ENCODE data around the gene CDHR5.

CDHR5 gene

DNA sequence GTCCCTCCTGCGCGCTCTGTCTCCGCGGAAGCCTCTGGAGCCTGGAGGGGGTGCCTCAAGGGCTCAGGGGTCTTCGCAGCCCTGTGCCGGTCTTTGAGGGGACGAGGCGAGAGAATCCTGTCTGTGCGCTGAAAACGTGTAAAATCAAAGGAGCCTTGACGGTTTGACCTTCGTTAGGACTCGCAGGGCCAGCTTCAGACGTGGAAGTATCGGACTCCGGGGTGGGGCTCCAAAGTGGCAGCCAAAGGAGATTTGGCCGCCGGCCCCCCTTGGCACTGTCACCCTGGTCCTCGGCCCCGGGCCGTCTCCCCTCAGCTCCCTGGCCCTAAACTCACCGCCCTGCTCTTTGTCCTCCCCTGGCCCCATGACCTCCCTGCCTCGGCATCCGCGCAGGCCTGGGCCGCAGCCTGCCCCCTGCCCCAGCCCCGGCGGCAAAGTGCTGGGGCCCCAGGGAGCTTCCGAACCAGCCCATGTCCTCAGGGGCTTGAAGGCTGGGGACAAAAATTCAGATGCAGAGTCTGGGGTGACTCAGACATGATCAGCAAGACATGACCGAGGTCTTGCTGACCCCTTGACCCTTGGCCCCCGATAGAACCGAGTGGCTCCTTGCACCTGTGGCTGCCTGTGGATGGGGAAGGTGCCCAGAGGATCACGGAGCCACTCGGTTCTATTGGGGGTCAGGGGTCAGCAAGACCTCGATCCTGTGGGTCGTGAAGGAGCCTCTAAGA lies 55.4 kb downstream of the CDHR5 start:
- Histone ChIP-seq H3K4me1 (ENCODE audit: control insufficient read depth, insufficient read depth, low read length) (peaks cover 2% of the 10 kb centered on the region), H3K4me3 (ENCODE audit: low read length) (peak overlapping the region; percentile 70), H3K36me3 (ENCODE audit: control insufficient read depth, insufficient read depth, low read length) (no peaks in the 10 kb centered on the region), H3K27me3 (ENCODE audit: control insufficient read depth, insufficient read depth, low read length) (peaks cover 2% of the 10 kb centered on the region), H3K27ac (ENCODE audit: low read depth, low read length) (no peak overlapping the region), H3K9ac (ENCODE audit: low read length) (peak overlapping the region; percentile 90)

DNA sequence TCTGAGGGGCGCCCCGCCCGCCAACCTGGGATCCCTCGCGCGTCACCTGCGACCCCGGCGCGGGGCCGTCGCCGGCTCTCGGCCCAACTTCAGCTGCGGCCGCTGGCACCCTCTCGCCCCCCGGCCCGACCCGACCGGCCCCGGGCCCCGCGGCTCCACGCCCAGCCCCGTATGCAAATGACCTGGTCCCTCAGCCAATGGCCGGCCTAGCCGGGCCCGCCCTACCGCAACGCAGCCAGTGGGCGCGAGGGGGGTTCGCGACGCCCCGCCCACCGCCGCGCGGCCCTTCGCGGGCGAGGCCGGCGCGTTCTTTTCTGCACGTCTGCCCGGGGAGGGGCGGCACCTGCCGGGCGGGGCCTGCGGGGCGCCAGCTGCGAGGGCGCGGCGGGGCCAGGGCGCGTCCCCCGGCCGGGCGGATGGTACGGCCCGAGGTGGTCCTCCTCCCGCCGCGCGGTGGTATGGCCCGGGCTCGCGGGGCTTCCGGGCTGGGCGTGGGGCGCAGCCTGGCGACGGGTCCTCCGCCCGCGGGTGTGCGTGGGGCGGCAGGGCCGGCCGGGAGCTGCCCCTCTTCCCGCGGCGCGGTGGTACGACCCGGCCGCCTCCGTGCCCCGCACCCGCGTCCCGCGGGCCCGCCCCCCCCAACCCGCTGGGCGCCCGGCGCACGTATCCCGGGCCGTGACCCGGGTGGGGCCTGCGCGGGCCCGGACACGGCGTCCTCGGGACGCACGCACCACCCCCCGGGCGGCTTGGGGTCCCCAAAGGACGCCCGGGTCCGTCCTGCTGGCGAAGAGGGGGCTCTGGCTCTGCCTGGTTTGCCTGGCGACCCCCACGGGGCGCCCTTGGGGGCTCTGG lies 56.2 kb downstream of the CDHR5 start:
- peaks cover 2% of the 10 kb centered on the region for H3K27me3 ChIP-seq (ENCODE audit: control insufficient read depth, insufficient read depth, low read length)
- H3K4me3 ChIP-seq (ENCODE audit: low read length) = peak overlapping the region; percentile 70
- peaks cover 2% of the 10 kb centered on the region for H3K4me1 ChIP-seq (ENCODE audit: control insufficient read depth, insufficient read depth, low read length)
- H3K27ac ChIP-seq (ENCODE audit: low read depth, low read length) = no peak overlapping the region
- H3K36me3 ChIP-seq (ENCODE audit: control insufficient read depth, insufficient read depth, low read length) = no peaks in the 10 kb centered on the region
- peak overlapping the region; percentile 90 for H3K9ac ChIP-seq (ENCODE audit: low read length)

DNA sequence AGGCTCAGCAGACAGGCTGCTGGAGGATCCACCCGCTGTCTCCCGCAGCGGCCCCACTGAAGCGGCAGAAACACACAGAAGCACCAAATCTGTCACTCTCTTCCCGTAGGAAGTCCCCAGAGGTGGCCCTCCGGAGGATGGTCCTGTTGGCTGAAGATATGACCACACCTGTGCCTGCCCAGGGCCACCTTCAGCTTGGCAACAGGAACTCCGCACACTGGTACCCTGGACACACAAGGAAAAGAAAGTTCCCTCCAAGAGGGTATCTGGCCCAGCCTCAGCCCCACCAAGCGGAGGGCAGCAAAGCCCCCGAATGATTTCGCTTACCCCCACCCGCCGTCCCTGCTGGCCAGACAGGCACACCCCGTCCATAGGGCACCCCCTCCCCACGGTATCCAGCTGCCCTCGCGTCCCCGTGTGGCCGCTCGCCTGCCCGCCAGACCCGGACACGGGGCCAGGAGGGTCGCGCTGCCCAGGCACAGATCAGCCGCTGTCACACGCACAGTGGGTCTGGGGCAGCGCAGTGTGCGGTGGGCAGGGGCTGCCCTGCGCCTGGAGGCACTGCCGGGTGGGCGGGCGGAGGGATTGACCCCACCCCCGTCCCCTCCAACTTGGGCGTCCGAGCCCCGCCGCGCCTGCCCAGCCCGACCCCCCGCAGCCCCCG lies 57.0 kb downstream of the CDHR5 start:
- H3K4me1 ChIP-seq (ENCODE audit: control insufficient read depth, insufficient read depth, low read length) = peaks cover 2% of the 10 kb centered on the region
- H3K27me3 ChIP-seq (ENCODE audit: control insufficient read depth, insufficient read depth, low read length) = no peaks in the 10 kb centered on the region
- H3K36me3 ChIP-seq (ENCODE audit: control insufficient read depth, insufficient read depth, low read length) = no peaks in the 10 kb centered on the region
- H3K27ac ChIP-seq (ENCODE audit: low read depth, low read length) = no peak overlapping the region
- H3K9ac ChIP-seq (ENCODE audit: low read length) = peak overlapping the region; percentile 62
- peak overlapping the region; percentile 62 for H3K4me3 ChIP-seq (ENCODE audit: low read length)

DNA sequence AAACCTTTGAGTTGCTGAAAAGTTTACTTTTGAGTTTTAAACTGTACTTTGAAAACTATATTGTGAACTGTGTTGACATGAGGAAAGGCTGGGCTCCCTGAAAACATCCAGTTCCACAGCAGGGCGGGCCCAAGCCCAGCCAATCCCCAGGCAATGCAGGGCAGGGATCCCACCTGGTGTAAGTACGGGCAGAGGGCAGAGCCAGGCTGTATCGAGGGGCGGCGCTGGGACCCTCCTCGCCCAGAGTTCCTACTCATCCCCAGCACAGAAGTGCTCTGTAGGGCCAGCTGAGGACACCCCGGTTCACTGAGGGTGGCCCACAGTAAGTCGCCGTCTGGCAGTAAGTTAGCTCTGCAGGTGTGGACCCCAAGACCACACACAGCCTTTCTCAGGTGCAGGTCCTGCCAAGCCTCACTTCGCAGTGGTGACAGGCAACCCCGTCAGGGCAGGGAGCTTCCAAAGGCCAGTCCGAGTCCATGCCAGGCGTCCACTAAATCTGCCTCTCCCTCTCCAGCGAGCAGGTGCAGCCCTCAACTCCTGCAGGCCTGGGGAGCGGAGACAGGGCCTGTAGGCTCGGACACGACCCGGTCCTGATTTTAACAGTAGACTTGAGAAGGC lies 57.6 kb downstream of the CDHR5 start:
- no peaks in the 10 kb centered on the region for H3K36me3 ChIP-seq (ENCODE audit: control insufficient read depth, insufficient read depth, low read length)
- peaks cover 2% of the 10 kb centered on the region for H3K4me1 ChIP-seq (ENCODE audit: control insufficient read depth, insufficient read depth, low read length)
- H3K27ac ChIP-seq (ENCODE audit: low read depth, low read length) = no peak overlapping the region
- H3K9ac ChIP-seq (ENCODE audit: low read length) = no peak overlapping the region
- H3K27me3 ChIP-seq (ENCODE audit: control insufficient read depth, insufficient read depth, low read length) = no peaks in the 10 kb centered on the region
- H3K4me3 ChIP-seq (ENCODE audit: low read length) = peak overlapping the region; percentile 62

Data from rectal smooth muscle tissue (tissue), 1 donor.